ENCODE measurements around the gene BRSK2. TPM values are rescaled to one million over a fixed set of nuclear protein-coding genes. Genes with fewer than 3 reads are reported as not detected.

BRSK2 gene
- total RNA-seq, 2 experiments from 2014 or later, result 0.22 to 0.55 TPM

DNA sequence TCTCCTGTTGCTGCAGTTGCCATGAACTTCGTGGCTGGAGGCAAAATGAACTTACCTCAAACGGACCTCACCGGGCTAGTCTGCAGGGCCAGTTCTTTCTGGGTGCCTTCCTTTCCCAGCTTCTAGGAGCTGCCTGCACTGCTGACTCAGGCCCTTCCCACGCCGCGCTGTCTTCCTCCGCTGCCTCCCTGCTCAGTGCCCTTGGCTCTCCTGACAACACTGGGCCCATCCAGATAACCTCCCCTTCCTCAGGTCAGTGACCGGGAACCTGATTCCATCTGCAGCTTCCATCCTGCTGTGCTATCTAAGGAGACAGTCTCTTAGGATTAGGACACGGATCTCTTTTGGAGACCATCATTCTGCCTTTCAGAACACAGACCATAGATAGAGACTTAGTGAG lies 77.5 kb downstream of the BRSK2 start:
- Histone ChIP-seq H3K27ac (ENCODE audit: low read depth in 1 of 2, low read length in 2 of 2) (no peak overlapping the region), H3K4me1 (ENCODE audit: insufficient read depth, low read length) (no peaks in the 10 kb centered on the region), H3K9me3 (ENCODE audit: control insufficient read depth in 1 of 2, insufficient read depth in 1 of 2, low read length in 2 of 2) (peaks cover 0 to 24% of the 10 kb centered on the region in 2 experiments), H3K27me3 (ENCODE audit: control insufficient read depth in 1 of 2, insufficient read depth in 2 of 2, low read length in 2 of 2) (no peaks in the 10 kb centered on the region), H3K4me3 (ENCODE audit: low read length) (no peak overlapping the region), H3K36me3 (ENCODE audit: insufficient read depth, low read length) (peaks cover 21% of the 10 kb centered on the region)
- ChIA-PET POLR2A (no interaction called here), CTCF (no interaction called here)
- Mint-ChIP-seq H3K9me3 (no peaks in the 10 kb centered on the region), H3K27ac (no peak overlapping the region), H3K4me3 (no peak overlapping the region), H3K36me3 (ENCODE audit: low read depth) (peaks cover 33% of the 10 kb centered on the region), H3K27me3 (no peaks in the 10 kb centered on the region), H3K4me1 (ENCODE audit: low read depth) (no peaks in the 10 kb centered on the region)
- intact Hi-C loops (cut with DNase I, micrococcal nuclease), result no loop called here
- DNase-seq, result no peak
- ATAC-seq (ENCODE audit: poor library complexity), result no peak
- TF ChIP-seq, protein P1, sequence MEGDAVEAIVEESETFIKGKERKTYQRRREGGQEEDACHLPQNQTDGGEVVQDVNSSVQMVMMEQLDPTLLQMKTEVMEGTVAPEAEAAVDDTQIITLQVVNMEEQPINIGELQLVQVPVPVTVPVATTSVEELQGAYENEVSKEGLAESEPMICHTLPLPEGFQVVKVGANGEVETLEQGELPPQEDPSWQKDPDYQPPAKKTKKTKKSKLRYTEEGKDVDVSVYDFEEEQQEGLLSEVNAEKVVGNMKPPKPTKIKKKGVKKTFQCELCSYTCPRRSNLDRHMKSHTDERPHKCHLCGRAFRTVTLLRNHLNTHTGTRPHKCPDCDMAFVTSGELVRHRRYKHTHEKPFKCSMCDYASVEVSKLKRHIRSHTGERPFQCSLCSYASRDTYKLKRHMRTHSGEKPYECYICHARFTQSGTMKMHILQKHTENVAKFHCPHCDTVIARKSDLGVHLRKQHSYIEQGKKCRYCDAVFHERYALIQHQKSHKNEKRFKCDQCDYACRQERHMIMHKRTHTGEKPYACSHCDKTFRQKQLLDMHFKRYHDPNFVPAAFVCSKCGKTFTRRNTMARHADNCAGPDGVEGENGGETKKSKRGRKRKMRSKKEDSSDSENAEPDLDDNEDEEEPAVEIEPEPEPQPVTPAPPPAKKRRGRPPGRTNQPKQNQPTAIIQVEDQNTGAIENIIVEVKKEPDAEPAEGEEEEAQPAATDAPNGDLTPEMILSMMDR (IDR thresholded peaks at IDR 0.05), result no peak

DNA sequence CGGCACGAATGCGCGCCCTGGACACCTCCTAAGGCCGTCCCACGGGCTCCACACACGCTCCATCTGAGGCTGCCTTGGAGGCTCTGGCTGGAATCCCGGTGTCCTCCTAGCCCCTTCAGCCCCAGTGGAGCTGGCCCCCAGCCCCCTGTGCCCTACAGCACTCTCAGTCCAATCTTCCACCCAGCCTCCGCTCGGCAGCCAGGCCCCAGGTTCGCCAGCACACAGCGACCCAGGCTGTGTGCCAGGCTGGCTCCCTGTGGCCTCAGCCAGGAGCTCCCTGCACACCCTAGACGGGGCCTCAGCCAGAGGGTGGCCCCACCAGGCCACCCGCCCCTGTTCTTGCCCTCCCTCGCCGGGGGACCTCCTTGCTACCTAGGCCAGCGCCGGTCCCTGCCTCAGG lies 78.3 kb downstream of the BRSK2 start:
- Mint-ChIP-seq H3K9me3 (no peaks in the 10 kb centered on the region), H3K36me3 (ENCODE audit: low read depth) (peaks cover 33% of the 10 kb centered on the region), H3K27ac (no peak overlapping the region), H3K4me3 (no peak overlapping the region), H3K4me1 (ENCODE audit: low read depth) (no peaks in the 10 kb centered on the region), H3K27me3 (no peaks in the 10 kb centered on the region)
- DNase-seq, result no peak
- Histone ChIP-seq H3K4me1 (ENCODE audit: insufficient read depth, low read length) (no peaks in the 10 kb centered on the region), H3K36me3 (ENCODE audit: insufficient read depth, low read length) (peaks cover 25% of the 10 kb centered on the region), H3K27ac (ENCODE audit: low read depth in 1 of 2, low read length in 2 of 2) (no peak overlapping the region), H3K4me3 (ENCODE audit: low read length) (no peak overlapping the region), H3K27me3 (ENCODE audit: control insufficient read depth in 1 of 2, insufficient read depth in 2 of 2, low read length in 2 of 2) (no peaks in the 10 kb centered on the region), H3K9me3 (ENCODE audit: control insufficient read depth in 1 of 2, insufficient read depth in 1 of 2, low read length in 2 of 2) (peaks cover 0 to 24% of the 10 kb centered on the region in 2 experiments)
- POLR2A ChIA-PET, result no interaction called here
- CTCF ChIA-PET, result no interaction called here
- TF ChIP-seq, protein P1 (IDR thresholded peaks at IDR 0.05), result no peak
- intact Hi-C loops (cut with DNase I, micrococcal nuclease), result no loop called here
- ATAC-seq (ENCODE audit: poor library complexity), result no peak

DNA sequence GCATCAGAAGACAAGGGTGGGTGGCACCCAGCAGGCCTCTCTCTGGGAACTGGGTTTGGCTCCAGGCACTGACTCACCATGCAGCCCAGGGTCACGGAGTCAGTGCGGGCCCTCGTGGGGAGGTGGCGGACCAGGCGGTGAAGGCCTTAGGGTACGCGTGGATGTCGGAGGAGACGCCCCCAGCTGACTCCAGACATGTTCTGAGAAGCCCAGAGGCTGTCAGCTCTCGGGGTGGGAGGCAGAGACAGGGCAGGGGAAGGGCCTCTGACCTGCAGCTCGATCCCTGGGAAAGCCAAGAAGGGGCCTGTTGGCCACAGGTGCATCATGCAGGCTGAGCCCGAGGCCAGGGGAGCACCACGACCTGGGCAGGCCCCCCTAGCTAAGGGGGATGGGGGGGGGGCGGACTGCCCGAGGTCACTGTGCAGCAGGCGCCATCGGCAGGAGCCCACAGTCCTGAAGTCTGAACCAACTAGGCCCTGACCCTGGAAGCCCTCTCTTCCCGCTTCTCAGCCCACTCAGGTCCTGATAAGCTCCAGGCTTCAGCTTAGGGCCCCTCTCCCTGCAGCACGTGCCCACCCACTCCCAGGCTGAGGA lies 78.8 kb downstream of the BRSK2 start:
- ChIA-PET CTCF (no interaction called here), POLR2A (interaction anchor here (0.6 kb wide), 1 partner anchor 413 kb away, joined by 3 read pairs; no protein-coding TSS in a partner anchor)
- TF ChIP-seq, protein P1 (IDR thresholded peaks at IDR 0.05), result no peak
- Mint-ChIP-seq H3K4me3 (no peak overlapping the region), H3K9me3 (no peaks in the 10 kb centered on the region), H3K27ac (no peak overlapping the region), H3K4me1 (ENCODE audit: low read depth) (no peaks in the 10 kb centered on the region), H3K36me3 (ENCODE audit: low read depth) (peaks cover 33% of the 10 kb centered on the region), H3K27me3 (no peaks in the 10 kb centered on the region)
- H3K27ac ChIP-seq (ENCODE audit: low read depth in 1 of 2, low read length in 2 of 2), result no peak overlapping the region
- H3K36me3 ChIP-seq (ENCODE audit: insufficient read depth, low read length), result peaks cover 31% of the 10 kb centered on the region
- H3K27me3 ChIP-seq (ENCODE audit: control insufficient read depth in 1 of 2, insufficient read depth in 2 of 2, low read length in 2 of 2), result no peaks in the 10 kb centered on the region
- intact Hi-C loops (cut with DNase I, micrococcal nuclease), result no loop called here
- DNase-seq (no peak), ATAC-seq (ENCODE audit: poor library complexity) (no peak)
- H3K4me3 ChIP-seq (ENCODE audit: low read length), result no peak overlapping the region
- H3K4me1 ChIP-seq (ENCODE audit: insufficient read depth, low read length), result no peaks in the 10 kb centered on the region
- peaks cover 0 to 21% of the 10 kb centered on the region in 2 experiments for H3K9me3 ChIP-seq (ENCODE audit: control insufficient read depth in 1 of 2, insufficient read depth in 1 of 2, low read length in 2 of 2)
